Osteoblast (primary cell): Measurements from ENCODE around the gene LILRA2. TPM values are rescaled to one million over a fixed set of nuclear protein-coding genes. Genes with fewer than 3 reads are reported as not detected.

Experiments used
- DNase-seq: peaks from one replicate; pipeline ENCODE4 v3.0.0; 2011; ENCODE audit warnings: low spot score, mixed read lengths; ENCODE audit not compliant: insufficient read length; ENCODE audit errors: missing footprints
- H2AFZ ChIP-seq: 2 replicates; pipeline ENCODE4 v1.6.0; 2011; ENCODE audit warnings: mild to moderate bottlenecking, low read length
- H3K27ac ChIP-seq: 2 replicates; pipeline ENCODE4 v1.5.1; 2011; ENCODE audit warnings: mild to moderate bottlenecking, low read depth, low read length, moderate library complexity
- H3K27me3 ChIP-seq: 2 replicates; pipeline ENCODE4 v1.6.0; 2012; ENCODE audit warnings: mild to moderate bottlenecking, control low read depth, inconsistent platforms, low read length, moderate library complexity; ENCODE audit not compliant: insufficient read depth
- H3K36me3 ChIP-seq: 2 replicates; pipeline ENCODE4 v1.5.1; 2011; ENCODE audit warnings: mild to moderate bottlenecking, low read length, control low read depth, moderate library complexity; ENCODE audit not compliant: insufficient read depth
- H3K4me1 ChIP-seq: 2 replicates; pipeline ENCODE4 v1.5.1; 2011; ENCODE audit warnings: mild to moderate bottlenecking, low read length, control low read depth, moderate library complexity; ENCODE audit not compliant: insufficient read depth
- H3K4me2 ChIP-seq: 2 replicates; pipeline ENCODE4 v1.6.0; 2011; ENCODE audit warnings: mild to moderate bottlenecking, low read length; ENCODE audit not compliant: insufficient read depth
- H3K4me3 ChIP-seq: fragments of 200-600 bp; sonication (generic); 3 replicates; pipeline ENCODE4 v1.5.1; 2012; ENCODE audit warnings: mild to moderate bottlenecking, low read length, inconsistent platforms; ENCODE audit not compliant: insufficient read depth
- H3K79me2 ChIP-seq: 2 replicates; pipeline ENCODE4 v1.6.0; 2012; ENCODE audit warnings: mild to moderate bottlenecking, low read length, control low read depth, inconsistent platforms; ENCODE audit not compliant: insufficient read depth
- H3K9me3 ChIP-seq: 2 replicates; pipeline ENCODE4 v1.5.1; 2011; ENCODE audit warnings: low read depth, low read length, control low read depth
- H4K20me1 ChIP-seq: 2 replicates; pipeline ENCODE4 v1.6.0; 2012; ENCODE audit warnings: mild to moderate bottlenecking, low read length, control low read depth; ENCODE audit not compliant: insufficient read depth
- total RNA-seq: library from RNA; depleted of rRNA; stranded (reverse); fragments of >200 nt; gene quantifications from 2 replicates; pipeline ENCODE4 v1.2.3, GENCODE V29; 2012
- TF ChIP-seq, protein P1 (sequence below): IDR thresholded peaks from 2 replicates; pipeline ENCODE4 v1.5.1; 2011; ENCODE audit warnings: mild to moderate bottlenecking, low read depth, low read length, moderate library complexity; ENCODE audit errors: extremely low read depth

The LILRA2 gene
- total RNA-seq, 1 donor = not detected

DNA sequence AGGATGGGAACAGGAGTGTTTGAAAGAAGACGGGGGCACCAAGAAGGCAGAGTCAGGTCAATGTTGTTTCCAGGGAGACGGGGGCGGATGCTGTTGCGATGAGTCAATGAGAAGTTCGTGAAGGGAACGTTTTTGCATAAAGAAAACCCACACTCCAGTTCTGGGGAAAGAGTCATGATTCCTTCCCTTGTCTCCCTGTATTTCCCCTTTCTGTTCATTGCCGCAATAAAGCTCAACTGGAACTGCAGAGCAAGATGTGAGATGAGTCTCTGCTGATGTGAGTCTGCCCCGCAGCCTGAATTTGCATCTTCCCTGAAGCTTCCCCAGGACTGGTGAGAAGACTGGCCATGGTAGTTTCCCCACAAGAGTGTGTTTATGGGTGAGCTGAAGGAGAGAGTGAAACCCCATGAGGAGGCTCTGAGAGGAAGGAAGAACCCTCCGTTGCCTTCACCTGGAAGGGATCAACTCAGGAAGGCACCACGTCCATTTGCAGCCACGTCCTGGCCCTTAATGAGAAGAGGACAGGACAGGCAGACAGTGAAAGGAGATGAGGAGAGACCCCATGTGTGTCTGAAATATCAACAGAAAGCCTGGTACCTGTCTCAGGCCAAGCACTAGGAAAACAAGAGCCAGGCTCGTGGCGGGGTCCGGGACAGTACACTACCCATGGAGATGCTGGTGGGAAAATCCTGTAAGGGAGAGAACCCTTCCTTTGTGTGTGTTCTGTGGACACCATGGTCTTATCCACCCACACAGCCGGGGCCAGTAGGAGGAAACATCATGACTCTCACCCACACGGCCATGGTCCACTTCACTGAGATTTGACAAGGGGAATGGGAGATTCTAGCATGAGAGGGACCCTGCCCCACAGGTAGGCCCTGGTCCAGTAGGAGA lies 33.5 kb downstream of the LILRA2 start:
- H3K9me3 ChIP-seq = peaks cover 2% of the 10 kb centered on the region
- H3K4me3 ChIP-seq = no peak overlapping the region
- H3K4me1 ChIP-seq = no peaks in the 10 kb centered on the region
- H4K20me1 ChIP-seq = no peaks in the 10 kb centered on the region
- H3K36me3 ChIP-seq = no peaks in the 10 kb centered on the region
- TF ChIP-seq, protein P1, sequence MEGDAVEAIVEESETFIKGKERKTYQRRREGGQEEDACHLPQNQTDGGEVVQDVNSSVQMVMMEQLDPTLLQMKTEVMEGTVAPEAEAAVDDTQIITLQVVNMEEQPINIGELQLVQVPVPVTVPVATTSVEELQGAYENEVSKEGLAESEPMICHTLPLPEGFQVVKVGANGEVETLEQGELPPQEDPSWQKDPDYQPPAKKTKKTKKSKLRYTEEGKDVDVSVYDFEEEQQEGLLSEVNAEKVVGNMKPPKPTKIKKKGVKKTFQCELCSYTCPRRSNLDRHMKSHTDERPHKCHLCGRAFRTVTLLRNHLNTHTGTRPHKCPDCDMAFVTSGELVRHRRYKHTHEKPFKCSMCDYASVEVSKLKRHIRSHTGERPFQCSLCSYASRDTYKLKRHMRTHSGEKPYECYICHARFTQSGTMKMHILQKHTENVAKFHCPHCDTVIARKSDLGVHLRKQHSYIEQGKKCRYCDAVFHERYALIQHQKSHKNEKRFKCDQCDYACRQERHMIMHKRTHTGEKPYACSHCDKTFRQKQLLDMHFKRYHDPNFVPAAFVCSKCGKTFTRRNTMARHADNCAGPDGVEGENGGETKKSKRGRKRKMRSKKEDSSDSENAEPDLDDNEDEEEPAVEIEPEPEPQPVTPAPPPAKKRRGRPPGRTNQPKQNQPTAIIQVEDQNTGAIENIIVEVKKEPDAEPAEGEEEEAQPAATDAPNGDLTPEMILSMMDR = no peak
- no peak overlapping the region for H2AFZ ChIP-seq
- H3K27me3 ChIP-seq = no peaks in the 10 kb centered on the region
- no peak overlapping the region for H3K27ac ChIP-seq
- no peak overlapping the region for H3K4me2 ChIP-seq
- H3K79me2 ChIP-seq = no peaks in the 10 kb centered on the region
- no peak for DNase-seq

DNA sequence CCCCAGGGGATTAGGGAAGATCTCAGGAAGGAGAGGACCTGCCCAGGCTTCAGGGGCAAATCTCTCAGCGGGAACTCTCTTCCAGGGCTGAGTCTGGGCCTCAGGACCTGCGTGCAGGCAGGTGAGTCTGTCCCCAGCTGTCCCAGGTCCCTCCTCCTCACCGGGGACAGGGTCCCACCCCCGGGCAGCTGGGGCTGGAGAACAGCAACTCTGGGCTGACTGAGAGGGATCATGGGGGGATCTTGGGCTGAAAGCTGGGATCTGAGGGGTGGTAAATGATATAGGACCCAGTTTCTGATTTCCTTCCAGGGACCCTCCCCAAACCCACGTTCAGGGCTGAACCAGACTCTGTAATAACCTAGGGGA lies 34.2 kb downstream of the LILRA2 start:
- no peak overlapping the region for H3K4me2 ChIP-seq
- TF ChIP-seq, protein P1 = no peak
- no peak overlapping the region for H2AFZ ChIP-seq
- no peaks in the 10 kb centered on the region for H3K4me1 ChIP-seq
- H3K27me3 ChIP-seq = no peaks in the 10 kb centered on the region
- H3K79me2 ChIP-seq = no peaks in the 10 kb centered on the region
- DNase-seq = no peak
- H3K4me3 ChIP-seq = no peak overlapping the region
- no peak overlapping the region for H3K27ac ChIP-seq
- no peaks in the 10 kb centered on the region for H4K20me1 ChIP-seq
- H3K9me3 ChIP-seq = peaks cover 2% of the 10 kb centered on the region
- no peaks in the 10 kb centered on the region for H3K36me3 ChIP-seq

DNA sequence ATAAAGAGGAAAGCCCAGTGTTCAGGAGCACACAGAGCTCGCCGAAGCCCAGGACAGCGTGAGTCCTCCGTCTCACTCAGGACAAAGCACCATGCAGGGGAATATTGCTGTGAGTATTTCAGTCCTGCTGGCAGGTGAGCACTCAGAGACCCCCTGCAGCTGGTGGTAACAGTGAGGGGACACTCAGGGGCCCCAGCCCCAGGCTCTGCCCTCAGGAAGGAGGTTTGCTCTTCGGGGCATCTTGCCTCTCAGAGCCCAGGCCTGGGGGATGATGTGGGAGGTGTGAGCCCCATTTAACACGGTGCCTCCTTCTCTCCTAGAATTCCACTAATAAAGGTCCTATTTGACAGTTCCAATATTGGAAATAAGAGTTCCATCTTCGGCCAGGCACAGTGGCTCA lies 34.6 kb downstream of the LILRA2 start:
- no peak for DNase-seq
- Histone ChIP-seq H2AFZ (no peak overlapping the region), H3K36me3 (no peaks in the 10 kb centered on the region), H3K9me3 (peaks cover 2% of the 10 kb centered on the region), H3K4me2 (no peak overlapping the region), H3K4me1 (no peaks in the 10 kb centered on the region), H3K4me3 (no peak overlapping the region), H4K20me1 (no peaks in the 10 kb centered on the region), H3K27me3 (no peaks in the 10 kb centered on the region), H3K27ac (no peak overlapping the region), H3K79me2 (no peaks in the 10 kb centered on the region)
- TF ChIP-seq, protein P1 = no peak

DNA sequence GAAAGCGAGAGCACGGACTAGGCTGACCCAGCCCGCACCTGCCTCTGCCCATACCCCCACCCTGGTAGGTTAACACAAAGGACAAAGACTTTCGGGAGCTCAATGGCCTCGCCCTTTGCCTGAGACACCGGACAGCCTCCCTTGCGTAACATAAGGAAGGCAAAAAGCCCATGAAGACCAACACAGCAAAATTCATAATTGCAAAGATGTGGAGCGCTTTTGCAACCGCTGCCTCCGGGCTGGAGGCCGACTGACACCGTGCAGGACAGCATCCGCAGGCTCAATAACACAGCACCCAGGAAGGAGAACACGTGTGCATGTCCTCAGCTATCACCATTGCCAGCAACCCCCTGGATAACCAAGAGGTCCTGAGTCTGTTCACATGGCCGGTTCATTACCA lies 35.2 kb downstream of the LILRA2 start:
- TF ChIP-seq, protein P1 = no peak
- Histone ChIP-seq H2AFZ (no peak overlapping the region), H3K27ac (no peak overlapping the region), H3K4me3 (no peak overlapping the region), H4K20me1 (no peaks in the 10 kb centered on the region), H3K4me2 (no peak overlapping the region), H3K36me3 (no peaks in the 10 kb centered on the region), H3K79me2 (no peaks in the 10 kb centered on the region), H3K9me3 (peaks cover 2% of the 10 kb centered on the region), H3K4me1 (no peaks in the 10 kb centered on the region), H3K27me3 (no peaks in the 10 kb centered on the region)
- no peak for DNase-seq
